LoVo (cell line): ENCODE results near the gene NKAIN1.
"Not testable (repeated sequence)": the region's sequence is repeated elsewhere in the genome, so short reads cannot be mapped to it uniquely, and the experiment has no call there.

Experiments used
- DNase-seq: peaks from one replicate; pipeline ENCODE4 v3.0.0-alpha.2; 2016; ENCODE audit warnings: low spot score

The NKAIN1 gene

GRCh38 chr1:31152181-31152795 is 87.4 kb downstream of the NKAIN1 start:
- no peak for DNase-seq

- no peak for DNase-seq
Observed at GRCh38 chr1:31151402-31151801, 88.3 kb downstream of the NKAIN1 start.

- DNase-seq = no peak
Observed at GRCh38 chr1:31148409-31148808, 91.3 kb downstream of the NKAIN1 start.

- no peak for DNase-seq
Observed at GRCh38 chr1:31145648-31146047, 94.0 kb downstream of the NKAIN1 start.

GRCh38 chr1:31144442-31144841 is 95.2 kb downstream of the NKAIN1 start:
- no peak for DNase-seq

GRCh38 chr1:31143455-31143854 is 96.2 kb downstream of the NKAIN1 start:
- DNase-seq = no peak

GRCh38 chr1:31142406-31142805 is 97.3 kb downstream of the NKAIN1 start:
- no peak for DNase-seq

GRCh38 chr1:31140299-31140698 is 99.4 kb downstream of the NKAIN1 start:
- DNase-seq = no peak

- DNase-seq = not testable (repeated sequence)
Observed at GRCh38 chr1:31138797-31139521, 100.7 kb downstream of the NKAIN1 start.

GRCh38 chr1:31137873-31138272 is 101.8 kb downstream of the NKAIN1 start:
- not testable (repeated sequence) for DNase-seq

- no peak for DNase-seq
Observed at GRCh38 chr1:31135973-31136600, 103.6 kb downstream of the NKAIN1 start.

- DNase-seq = no peak
Observed at GRCh38 chr1:31133368-31133767, 106.3 kb downstream of the NKAIN1 start.
